Measurements from ENCODE around the gene NDRG3.

GRCh38 chr20:36670665-36671357 lies 75.1 kb downstream of the NDRG3 start:
- TF ChIP-seq, protein P1, sequence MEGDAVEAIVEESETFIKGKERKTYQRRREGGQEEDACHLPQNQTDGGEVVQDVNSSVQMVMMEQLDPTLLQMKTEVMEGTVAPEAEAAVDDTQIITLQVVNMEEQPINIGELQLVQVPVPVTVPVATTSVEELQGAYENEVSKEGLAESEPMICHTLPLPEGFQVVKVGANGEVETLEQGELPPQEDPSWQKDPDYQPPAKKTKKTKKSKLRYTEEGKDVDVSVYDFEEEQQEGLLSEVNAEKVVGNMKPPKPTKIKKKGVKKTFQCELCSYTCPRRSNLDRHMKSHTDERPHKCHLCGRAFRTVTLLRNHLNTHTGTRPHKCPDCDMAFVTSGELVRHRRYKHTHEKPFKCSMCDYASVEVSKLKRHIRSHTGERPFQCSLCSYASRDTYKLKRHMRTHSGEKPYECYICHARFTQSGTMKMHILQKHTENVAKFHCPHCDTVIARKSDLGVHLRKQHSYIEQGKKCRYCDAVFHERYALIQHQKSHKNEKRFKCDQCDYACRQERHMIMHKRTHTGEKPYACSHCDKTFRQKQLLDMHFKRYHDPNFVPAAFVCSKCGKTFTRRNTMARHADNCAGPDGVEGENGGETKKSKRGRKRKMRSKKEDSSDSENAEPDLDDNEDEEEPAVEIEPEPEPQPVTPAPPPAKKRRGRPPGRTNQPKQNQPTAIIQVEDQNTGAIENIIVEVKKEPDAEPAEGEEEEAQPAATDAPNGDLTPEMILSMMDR (IDR thresholded peaks at IDR 0.05; ENCODE audit: extremely low read depth in 1 of 2, insufficient read depth in 1 of 2, low read depth in 1 of 2, low read length in 2 of 2), result no peak
- TF ChIP-seq EZH2 (IDR thresholded peaks at IDR 0.05; ENCODE audit: borderline replicate concordance, low read depth, low read length, severe bottlenecking) (no peak), JUN (IDR thresholded peaks at IDR 0.05; ENCODE audit: borderline replicate concordance, insufficient read depth, insufficient read length, low read depth) (no peak), POLR2A (IDR thresholded peaks at IDR 0.05; ENCODE audit: low read depth, low read length) (no peak), FOS (IDR thresholded peaks at IDR 0.05; ENCODE audit: borderline replicate concordance, insufficient read depth, low read length) (no peak), GATA2 (IDR thresholded peaks at IDR 0.05; ENCODE audit: insufficient read depth, insufficient read length, low read depth, low read length) (no peak)
- TF ChIP-seq, protein P2, sequence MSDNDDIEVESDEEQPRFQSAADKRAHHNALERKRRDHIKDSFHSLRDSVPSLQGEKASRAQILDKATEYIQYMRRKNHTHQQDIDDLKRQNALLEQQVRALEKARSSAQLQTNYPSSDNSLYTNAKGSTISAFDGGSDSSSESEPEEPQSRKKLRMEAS (IDR thresholded peaks at IDR 0.05; ENCODE audit: insufficient read depth, insufficient read length), result no peak
